Measurements from ENCODE around the gene GSTA2.
"Not testable (repeated sequence)": the region's sequence is repeated elsewhere in the genome, so short reads cannot be mapped to it uniquely, and the experiment has no call there.

The GSTA2 gene

DNA sequence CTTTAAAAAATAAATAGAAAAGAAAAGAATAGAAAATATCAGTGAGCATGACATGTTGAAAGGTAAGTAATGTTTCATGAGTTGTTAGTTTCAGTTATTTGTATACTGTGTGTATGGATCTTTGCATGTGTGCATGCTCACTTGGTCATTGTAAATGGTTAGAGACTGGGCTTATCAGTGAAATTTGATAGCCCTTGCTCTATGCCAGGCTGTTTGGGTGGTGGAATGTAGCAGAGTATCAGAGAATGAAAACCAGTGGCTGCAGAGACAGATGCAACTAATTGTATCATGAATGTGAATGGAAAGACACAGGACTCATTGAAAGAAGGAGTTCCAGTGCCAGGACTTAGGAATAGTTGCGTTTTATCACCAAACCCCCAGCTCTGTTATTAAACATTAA lies 4.2 kb downstream of the GSTA2 start:
- DNase-seq, result no peak

GRCh38 chr6:52757651-52758338 lies 5.5 kb downstream of the GSTA2 start:
- DNase-seq, result not testable (repeated sequence)

- no peak for DNase-seq
Observed at GRCh38 chr6:52754443-52754842, 8.8 kb downstream of the GSTA2 start.

- not testable (repeated sequence) for DNase-seq
Observed at GRCh38 chr6:52753137-52753536, 10.1 kb downstream of the GSTA2 start.

GRCh38 chr6:52752310-52752709 lies 11.0 kb downstream of the GSTA2 start:
- DNase-seq, result no peak

GRCh38 chr6:52749556-52750152 lies 13.6 kb downstream of the GSTA2 start:
- DNase-seq, result no peak

- not testable (repeated sequence) for DNase-seq
Observed at GRCh38 chr6:52747301-52747700, 16.0 kb downstream of the GSTA2 start.

GRCh38 chr6:52746213-52746612 lies 17.1 kb downstream of the GSTA2 start:
- no peak for DNase-seq

DNA sequence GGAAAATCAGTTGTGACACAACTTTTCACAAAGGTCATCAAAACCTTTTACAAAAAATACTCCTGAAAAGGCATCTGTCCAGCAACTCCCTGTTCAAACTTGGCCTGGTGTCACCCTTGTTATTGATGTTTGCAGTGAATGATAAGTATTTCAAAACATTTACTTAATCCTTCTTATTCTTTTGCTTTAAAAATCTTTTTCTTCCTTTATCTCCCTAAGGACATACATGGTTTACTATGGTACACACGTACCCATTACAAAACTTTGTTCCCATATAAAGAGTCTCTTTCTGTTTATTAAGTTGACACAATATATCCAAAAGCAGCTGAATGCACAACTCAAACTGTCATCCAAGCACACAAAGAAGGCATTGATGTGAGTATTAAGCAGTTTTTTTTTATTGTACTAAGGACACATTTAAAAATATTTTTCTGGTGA lies 17.5 kb downstream of the GSTA2 start:
- DNase-seq, result no peak

- DNase-seq, result no peak
Observed at GRCh38 chr6:52741872-52742271, 21.4 kb downstream of the GSTA2 start.

GRCh38 chr6:52739627-52740026 lies 23.6 kb downstream of the GSTA2 start:
- no peak for DNase-seq

GRCh38 chr6:52739134-52739533 lies 24.1 kb downstream of the GSTA2 start:
- DNase-seq, result no peak

DNA sequence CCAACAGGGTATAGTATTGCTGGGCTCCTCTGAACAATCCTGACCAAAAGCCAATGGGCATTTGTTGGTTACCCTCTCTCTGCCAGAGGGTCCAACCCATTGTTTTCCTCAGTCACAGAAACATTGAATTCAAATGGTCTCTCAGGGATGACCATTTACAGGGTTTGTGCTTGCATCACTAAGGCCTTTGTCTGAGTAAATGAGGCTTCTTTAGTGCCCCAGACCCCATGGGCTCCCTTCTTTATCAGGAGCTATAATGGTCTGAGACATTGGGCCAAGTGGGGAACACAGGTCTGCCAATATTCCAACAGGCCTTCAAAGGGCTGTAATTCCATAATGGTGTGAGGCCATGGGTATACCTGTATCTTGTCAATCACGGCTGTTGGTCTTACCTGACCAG lies 27.1 kb downstream of the GSTA2 start:
- no peak for DNase-seq

DNA sequence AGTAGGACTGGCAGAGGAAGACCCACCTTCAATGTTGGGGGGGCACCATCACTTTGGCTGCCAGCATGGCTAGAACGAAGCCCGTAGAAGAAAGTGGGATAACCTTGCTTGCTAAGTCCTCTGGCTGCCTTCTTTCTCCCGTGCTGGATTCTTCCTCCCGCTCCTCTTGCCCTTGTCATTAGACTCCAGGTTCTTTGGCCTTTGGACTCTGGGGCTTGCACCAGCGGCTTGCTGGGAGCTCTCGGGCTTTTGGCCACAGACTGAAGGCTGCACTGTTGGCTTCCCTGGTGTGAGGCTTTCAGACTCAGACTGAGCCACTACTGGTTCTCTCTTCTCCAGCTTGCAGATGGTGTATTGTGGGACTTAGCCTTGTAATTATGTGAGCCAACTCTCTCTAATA lies 28.2 kb downstream of the GSTA2 start:
- no peak for DNase-seq

GRCh38 chr6:52734072-52734471 lies 29.2 kb downstream of the GSTA2 start:
- DNase-seq, result no peak

DNA sequence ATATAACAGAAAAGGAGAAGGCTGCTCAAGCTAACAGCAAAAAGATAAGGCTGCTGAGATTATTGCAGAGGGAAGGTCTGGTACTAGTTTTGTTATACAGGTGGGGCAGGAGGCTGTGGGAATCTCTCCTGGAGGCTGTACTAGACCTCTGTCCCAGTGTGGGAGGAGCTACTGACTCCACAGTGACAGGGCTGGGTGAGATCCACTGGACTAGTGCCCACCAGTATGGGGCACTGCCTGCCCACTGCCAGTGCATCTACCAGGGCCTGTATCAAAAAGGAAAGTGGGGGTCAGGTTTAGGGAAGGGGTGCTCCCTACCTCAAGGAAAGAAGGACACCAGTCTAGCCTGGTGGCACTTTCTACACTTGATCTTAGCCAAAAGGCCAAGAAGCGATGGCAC lies 30.1 kb downstream of the GSTA2 start:
- no peak for DNase-seq

DNA sequence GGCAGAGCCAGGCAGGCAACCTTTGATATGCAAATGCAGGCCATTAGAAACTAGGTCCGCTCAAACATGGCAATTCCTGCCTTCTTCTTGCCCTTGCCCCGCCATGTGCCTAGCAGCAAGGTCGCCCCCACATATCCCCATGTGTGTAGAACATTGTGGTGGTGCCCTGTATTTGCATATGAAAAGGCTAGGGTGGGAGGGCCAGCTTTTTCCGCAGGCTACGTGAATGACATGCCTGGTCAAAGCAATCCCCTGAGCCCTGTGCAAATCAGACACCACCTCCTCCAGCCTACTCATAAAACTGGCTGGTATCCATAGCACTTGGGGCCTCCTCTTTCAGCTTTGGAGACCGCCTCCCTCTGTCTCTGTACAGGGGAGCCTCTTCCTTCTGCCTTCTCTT lies 31.6 kb downstream of the GSTA2 start:
- no peak for DNase-seq

DNA sequence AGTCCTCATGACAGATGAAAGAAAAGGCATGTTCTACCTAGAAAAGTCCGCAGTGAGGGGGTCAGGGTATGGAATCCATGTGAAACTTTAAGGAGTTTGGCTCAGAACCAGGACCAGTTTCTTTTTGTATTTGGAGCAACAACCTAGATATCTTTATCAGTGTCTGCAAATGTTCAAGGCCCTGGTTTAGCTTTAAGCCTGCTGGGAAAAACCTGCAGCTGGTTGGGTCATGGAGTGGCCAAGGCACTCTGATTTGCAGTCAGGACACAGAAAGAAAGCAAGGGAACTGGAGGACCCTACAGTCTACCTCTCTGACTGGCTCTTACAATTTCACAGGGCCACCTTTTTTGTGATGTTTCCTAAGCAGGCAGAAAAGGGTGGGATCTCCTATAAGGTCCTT lies 33.7 kb downstream of the GSTA2 start:
- DNase-seq, result no peak

GRCh38 chr6:52728394-52728793 lies 34.9 kb downstream of the GSTA2 start:
- DNase-seq, result no peak

DNA sequence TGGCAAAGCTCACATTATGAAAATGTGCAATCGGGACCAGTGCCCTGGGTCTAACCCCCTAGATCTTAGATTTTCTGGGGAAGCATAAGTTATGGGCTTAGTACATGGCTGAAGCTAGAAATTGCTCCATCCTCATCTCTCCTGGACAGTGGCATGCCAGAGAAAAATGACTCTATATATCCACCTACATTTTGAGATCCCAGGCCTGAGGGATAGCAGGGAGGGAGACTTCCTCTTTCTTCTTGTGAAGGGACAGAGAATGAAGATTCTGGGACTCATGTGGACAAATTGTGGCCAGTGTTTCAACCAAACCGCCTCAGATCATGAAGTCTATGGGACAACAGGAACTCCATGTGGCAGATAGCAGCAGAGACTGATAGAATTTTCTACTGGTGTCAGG lies 35.4 kb downstream of the GSTA2 start:
- no peak for DNase-seq

DNA sequence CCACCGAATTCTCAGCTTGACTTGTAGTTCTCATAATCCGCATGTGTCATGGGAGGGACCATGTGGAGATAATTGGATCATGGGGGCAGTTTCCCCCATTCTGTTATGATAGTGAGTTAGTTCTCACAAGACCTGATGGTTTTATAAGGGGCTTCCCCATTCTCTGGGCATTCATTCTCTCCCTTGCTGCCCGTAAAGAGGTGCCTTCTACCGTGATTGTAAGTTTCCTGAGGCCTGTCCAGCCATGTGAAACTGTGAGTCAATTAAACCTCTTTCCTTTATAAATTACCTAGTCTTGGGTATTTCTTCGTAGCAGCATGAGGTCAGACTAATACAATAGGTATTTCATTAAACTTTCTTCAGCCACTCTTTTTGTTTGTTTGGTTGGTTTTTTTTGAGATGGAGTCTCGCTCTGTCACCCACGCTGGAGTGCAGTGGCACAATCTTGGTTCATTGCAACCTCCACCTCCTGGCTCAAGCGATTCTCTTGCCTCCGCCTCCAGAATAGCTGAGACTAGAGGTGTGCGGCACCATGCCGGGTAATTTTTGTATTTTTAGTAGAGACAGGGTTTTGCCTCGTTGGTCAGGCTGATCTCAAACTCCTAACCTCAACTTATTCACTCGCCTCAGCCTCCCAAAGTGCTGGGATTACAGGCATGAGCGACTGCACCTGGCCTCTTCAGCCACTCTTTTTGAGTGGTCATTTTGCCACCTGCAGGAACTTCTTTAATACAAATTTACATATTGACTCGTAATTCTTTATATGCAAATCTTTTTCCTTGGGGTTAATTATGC lies 36.3 kb downstream of the GSTA2 start:
- DNase-seq, result no peak

- no peak for DNase-seq
Observed at GRCh38 chr6:52726193-52726542, 37.1 kb downstream of the GSTA2 start.

- DNase-seq, result no peak
Observed at GRCh38 chr6:52725535-52726192, 37.6 kb downstream of the GSTA2 start.

- DNase-seq, result no peak
Observed at GRCh38 chr6:52725143-52725534, 38.1 kb downstream of the GSTA2 start.

Measured in stimulated activated naive CD4-positive, alpha-beta T cell (primary cell).